Jurkat, Clone E6-1 (cell line): ENCODE results near the gene TGM6.

Source experiments
- DNase-seq: peaks from one replicate; pipeline ENCODE4 v3.0.0-alpha.2; 2011; ENCODE audit warnings: low read depth, low spot score
- H3K4me3 ChIP-seq: 2 replicates; pipeline ENCODE4 v1.5.1; 2011; ENCODE audit warnings: mild to moderate bottlenecking, low read length, control low read depth, moderate library complexity

Gene TGM6

DNA sequence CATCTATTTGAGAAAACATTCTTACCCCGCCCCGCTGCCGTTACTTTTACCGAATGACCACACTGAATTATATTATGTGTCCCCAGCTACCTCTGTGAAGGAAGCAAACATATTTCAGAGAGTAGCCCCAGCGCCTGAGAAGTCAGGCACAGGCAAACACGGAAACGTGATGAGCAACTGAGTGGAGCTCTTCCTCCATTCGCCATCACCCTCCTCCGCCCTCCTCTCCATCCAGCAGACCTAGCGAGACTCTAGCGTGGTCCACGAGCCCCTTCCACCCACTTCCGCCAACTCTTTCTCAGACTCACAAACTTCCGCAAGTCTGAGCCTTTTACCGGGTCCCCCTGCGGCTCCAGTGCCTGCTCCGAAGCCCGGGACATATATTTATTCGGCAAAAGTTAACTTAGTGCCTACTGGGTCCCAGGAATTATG is 89.3 kb downstream of the TGM6 start:
- peak overlapping the region; percentile 91 for H3K4me3 ChIP-seq
- peak; percentile 35 for DNase-seq

- H3K4me3 ChIP-seq, result peak within 1 kb of the TSS; percentile 91
- peak; percentile 99 for DNase-seq
Observed at GRCh38 chr20:2470423-2471193, 89.9 kb downstream of the TGM6 start, which contains the start of gene SNRPB. Gene SNRPB, minus strand, starts transcription at chr20:2470789. Its CDS starts 99 bp downstream, at chr20:2470690.

- DNase-seq, result no peak
- no peak overlapping the region for H3K4me3 ChIP-seq
Observed at GRCh38 chr20:2473516-2473915, 92.8 kb downstream of the TGM6 start.

DNA sequence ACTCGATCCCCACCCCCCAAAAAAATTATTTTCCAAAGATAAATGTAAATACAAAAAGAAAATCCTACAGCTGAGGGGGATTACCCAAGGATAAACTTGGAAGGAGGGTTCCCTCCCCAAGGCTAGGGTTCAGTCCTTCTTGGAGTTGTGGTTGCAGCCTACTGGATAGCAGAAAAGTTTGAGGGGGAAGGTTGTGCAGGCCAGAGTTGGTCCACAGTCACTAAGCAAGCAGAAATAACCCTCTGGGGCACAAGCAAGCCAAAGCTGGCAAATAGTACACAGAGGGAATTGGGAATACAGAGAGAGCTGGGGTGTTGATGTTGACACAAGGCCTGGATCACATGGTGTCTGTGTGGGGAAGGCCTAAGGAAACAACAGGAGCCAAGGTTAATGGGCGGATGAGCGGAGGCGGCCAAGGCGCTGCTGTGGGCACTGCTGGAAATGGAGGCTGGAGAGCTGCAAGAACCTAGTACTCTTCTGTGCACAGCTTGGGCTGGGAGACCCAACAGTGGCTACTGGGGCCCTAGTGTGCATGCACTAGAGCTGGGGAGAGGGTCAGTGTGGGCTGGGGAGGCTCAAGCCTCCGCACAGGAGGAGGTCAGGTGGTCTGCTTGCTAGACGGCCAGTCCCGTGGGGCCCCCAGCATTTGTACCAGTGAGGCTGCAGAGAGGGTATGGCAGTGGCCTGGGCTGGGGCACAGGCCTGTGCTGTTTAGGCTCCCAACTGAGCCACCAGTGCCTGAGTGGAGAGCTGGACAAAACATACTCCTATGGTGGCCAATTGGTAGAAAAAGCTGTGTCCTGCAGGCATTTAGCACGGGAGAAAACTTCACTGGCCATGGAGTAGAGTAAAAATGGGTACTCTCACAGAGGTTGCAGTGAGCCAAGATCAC is 95.4 kb downstream of the TGM6 start:
- H3K4me3 ChIP-seq, result no peak overlapping the region

GRCh38 chr20:2476742-2477615 is 96.3 kb downstream of the TGM6 start:
- no peak overlapping the region for H3K4me3 ChIP-seq
- DNase-seq, result no peak

More for the DNA sequence above, 95.4 kb downstream of the TGM6 start:
- DNase-seq, result no peak

DNA sequence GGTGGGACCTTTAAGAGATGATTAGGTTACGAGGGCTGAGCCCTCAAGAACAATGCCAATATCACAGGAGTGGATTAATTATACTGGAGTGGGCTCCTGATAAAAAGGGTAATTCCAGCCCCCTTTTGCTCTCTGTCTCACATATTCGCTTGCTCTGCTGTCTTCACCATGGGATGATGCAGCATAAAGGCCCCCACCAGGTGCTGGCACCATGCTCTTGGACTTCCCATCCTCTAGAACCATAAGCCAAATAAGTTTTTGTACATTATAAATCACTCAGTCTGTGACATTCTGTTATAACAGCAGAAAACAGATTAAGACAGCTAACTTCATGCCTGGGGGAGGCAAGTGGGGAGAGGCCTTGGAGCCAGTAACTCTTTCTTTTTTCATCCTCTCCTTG is 99.7 kb downstream of the TGM6 start:
- H3K4me3 ChIP-seq, result no peak overlapping the region
- no peak for DNase-seq
